HG03159 (cell line): ENCODE measurements around the gene GPR153.

Experiments used
- ATAC-seq: cut with Tn5 transposase; IDR thresholded peaks from one replicate; pipeline ENCODE4 v1.9.1; 2021; ENCODE audit warnings: mild to moderate bottlenecking, moderate library complexity; ENCODE audit not compliant: unreplicated experiment

Gene GPR153

GRCh38 chr1:6207075-6207885 is 53.6 kb downstream of the GPR153 start:
- ATAC-seq: no peak

GRCh38 chr1:6206520-6206855 is 54.4 kb downstream of the GPR153 start:
- no peak for ATAC-seq

- peak; percentile 56 for ATAC-seq
Observed at GRCh38 chr1:6205849-6206519, 54.9 kb downstream of the GPR153 start, which contains the start of gene RNF207. RNF207 (plus strand) TSS chr1:6206119; CDS start chr1:6206536, 417 bp downstream.

- ATAC-seq: no peak
Observed at GRCh38 chr1:6202256-6202655, 58.6 kb downstream of the GPR153 start.

DNA sequence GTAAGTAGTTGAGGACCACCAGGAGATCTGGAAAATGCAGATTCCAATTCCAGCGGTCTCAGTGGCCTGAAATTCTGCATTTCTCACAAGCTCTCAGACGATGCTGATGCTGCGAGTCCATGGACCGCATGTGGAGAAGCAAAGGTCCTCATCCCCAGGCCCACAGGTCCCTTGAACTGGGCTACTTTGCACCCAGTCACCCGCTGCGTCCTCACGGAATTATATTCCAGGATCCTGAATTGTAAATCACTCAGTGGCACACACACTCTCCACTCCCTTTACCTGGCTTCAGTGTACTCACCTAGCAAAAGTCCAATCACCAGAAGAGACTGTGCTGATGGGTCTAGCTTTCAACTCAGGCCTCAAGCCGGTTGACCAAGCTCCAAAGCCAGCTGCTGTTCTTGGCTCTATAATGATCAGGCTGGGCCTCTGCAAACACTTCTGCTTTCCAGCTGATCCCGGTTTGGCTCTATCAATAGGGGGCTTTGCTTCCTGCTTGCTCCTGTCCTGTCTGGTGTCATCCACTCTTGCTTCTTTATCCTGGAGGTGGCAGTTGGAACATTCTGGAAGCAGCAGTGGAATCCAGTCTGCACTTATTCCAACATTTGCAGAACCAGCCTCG is 60.6 kb downstream of the GPR153 start:
- no peak for ATAC-seq

DNA sequence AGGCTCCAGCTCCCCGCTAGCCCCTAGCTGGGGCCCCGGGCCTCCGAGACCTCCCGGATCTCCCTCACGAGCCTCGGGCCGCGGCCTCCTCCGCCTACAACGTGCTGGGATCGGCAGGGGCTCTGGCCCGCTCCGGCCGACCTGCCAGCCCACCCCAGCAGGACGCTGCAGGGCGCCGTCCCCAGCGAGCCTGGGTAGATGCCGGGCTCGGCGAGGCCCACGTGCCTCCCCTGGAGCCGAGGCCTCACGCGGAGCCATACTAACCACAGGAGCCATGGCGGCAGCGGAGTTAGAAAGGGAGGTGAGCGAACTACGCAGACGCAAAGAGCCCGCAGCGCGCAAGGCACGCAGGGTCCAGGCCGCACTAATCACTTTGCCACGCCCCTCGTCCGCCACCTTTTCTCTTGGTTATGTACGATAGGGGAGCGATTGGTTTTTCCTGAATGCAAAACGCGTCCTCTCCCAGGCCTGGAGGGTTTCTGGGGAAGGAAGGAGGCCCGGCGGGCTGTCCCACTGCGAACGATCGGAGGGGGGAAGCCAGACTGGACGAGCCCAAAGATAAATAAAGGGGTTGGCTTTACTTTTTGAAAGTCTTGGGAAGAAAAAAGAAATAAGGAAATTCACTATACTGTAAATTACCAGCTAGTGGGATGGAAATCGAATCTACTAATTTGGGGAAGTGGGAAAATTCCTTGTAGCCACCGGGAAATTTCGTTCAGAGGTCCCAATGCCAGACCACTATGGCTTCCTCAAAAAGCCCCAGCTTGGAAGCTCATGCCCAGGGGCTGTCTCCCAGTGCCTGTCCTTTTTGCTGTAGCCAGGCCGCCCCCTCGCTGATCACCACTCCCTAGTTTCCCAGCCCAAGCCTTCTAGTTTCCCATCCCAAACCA is 61.4 kb downstream of the GPR153 start, which contains the start of gene RPL22:
RPL22 (minus strand) TSS at position 298 of the 890 bp plus-strand sequence; CDS start at position 276, 22 bp downstream.
- peak; percentile 92 for ATAC-seq

DNA sequence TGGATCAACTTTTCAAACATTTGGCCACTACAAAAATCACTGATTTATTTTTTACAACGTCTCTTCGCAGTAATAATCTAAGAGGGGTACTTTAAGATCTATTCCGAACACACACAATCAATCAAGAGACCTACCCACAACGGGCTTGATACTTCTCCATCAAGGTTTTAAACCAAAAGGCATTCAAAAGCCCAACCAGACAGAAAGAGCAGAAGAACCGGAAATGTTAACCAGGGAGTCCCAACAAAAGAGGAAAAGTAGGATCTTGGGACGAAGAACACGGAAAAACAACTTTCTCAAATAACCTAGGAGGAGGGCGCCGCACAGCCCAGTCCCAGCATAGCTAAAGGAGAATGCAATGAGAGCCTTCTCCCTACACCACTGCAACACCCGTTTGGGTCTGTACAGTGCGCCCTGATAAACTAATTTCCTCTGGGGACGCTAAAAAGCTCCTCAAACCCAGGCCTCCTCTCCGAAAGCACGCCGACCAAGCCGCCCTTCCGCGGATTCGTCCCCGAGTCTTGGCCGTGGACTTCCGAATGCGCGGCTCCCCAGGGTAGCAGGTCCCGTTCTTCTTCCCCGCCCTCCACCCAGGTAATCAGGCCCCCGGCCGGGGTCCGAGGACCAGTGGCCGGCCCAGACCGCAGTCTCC is 62.1 kb downstream of the GPR153 start:
- peak; percentile 25 for ATAC-seq

DNA sequence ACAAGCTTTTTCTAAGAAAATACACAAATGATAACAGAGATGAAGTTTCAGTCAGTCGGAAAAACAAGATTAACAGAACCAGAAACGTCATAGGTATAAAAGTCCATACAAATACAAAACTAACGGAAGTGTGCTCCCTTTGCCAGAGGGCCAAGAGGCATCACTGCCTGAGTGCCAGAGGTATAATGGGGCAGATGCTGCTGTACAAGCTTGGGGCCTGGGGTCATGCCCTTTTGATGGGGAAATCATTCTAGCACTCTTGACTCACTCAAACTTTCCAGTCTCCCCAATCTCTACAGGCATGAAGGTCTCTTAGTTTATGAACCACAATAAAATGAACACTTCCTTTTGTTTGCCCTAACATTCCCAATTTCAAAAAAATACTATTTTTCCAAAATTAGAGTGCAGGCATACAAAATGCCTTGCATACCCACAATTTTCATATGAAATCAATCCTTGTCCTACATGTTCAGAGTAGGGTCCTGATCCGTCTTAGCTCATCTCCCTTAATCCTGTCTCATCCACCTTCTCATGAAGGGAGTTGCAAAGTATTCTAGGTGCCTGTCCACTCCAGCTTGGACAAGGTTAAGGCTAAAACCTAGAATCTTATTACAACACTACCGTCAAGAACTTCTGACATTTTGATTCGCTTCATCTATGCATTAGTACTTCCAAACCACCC is 63.0 kb downstream of the GPR153 start:
- ATAC-seq: no peak
